Fibroblast of the conjunctiva (primary cell): ENCODE measurements around the gene KLHL40.

Experiments used
- DNase-seq: peaks from one replicate; pipeline ENCODE4 v3.0.0-alpha.2; 2010; ENCODE audit warnings: low read depth

Gene KLHL40

DNA sequence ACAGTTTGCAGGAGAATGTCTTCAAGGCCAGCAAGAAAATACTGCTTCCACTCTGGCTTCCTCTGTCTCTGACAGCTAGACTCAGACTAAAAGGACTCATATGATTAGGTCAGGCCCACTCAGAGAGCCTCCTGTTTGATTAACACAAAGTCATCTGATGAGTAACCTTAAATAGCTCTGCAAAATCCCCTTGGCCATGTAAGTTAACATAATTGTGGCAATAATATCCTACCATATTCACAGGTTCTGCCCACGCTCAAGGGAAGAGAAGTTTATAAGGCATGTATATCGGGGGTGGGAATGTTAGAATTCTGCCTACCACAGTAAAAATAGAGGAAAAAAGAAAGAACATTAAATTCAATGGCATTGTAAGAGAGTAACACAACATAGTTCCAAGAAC lies 37.9 kb downstream of the KLHL40 start:
- no peak for DNase-seq

DNA sequence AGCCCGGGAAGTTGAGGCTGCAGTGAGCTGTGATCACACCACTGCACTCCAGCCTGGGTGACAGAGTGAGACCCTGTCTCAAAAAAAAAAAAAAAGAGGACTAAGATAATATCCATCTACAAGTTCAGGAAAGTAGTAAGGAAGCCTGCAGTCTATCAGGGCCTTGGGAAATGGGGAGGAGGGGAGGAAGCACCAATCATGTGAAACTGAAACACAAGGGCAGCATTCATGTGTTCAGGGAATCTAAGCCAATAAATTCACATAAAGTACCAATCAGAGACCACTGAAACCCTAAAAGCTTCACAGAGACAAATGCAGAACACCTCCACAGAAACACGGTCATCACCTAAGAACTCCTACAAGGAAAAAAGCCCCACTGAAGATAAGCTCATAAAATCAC lies 40.1 kb downstream of the KLHL40 start:
- DNase-seq, result no peak

DNA sequence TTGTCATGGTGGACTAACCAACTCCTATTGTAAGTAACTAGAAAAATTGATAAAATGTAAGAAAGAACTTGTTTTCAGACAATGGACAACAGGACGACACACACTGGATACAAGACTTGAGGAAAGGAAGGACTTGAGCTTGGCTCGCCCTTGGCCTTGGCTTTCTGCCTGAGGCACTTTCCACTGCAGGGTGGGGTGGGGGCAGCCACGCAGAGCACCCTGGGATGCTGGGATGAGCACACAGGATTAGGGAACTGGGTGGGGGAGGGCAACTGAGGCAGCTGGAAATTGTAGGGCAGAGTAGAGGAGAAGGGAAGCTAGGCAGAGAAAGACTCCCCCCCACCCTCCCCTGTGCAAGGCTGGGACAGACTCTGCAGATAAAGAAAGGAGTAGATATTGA lies 42.7 kb downstream of the KLHL40 start:
- no peak for DNase-seq

- DNase-seq, result no peak
Observed at GRCh38 chr3:42728668-42729364, 43.5 kb downstream of the KLHL40 start.

DNA sequence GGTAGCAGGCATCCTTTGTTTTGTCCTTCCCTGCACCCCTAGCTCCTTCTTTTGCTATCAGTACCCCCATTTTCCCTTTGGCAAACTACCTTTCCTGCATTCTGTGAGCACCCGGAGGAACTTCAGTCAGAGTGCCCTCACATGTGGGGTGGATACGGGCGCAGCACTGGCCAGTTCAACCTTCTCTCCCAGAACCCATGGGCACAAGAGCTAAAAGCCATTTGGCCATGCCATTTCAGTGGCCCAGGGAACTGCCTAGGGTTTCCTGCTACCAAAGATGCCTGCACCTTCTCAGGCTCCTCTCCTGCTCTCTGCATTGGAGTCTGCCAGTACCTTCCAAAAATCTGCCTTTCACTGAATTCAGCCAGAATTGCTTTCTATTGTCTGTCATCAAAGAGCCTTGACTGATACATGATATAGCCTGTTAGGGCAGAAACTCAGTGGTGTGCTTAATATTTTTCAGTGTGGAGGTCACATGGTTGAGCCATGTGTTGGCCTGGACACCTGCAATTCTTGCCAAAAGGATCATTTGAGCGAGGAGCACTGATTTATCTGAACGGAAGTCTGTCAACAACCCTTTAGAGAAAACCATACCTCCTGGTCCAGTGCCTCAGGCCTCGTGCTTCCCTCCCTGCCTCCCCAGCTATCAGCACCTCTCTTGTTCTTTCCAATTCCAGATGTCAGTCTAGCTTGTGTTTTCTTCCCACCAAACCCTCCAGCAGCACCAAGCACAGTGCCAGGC lies 44.2 kb downstream of the KLHL40 start:
- no peak for DNase-seq

- no peak for DNase-seq
Observed at GRCh38 chr3:42730294-42730693, 45.0 kb downstream of the KLHL40 start.

DNA sequence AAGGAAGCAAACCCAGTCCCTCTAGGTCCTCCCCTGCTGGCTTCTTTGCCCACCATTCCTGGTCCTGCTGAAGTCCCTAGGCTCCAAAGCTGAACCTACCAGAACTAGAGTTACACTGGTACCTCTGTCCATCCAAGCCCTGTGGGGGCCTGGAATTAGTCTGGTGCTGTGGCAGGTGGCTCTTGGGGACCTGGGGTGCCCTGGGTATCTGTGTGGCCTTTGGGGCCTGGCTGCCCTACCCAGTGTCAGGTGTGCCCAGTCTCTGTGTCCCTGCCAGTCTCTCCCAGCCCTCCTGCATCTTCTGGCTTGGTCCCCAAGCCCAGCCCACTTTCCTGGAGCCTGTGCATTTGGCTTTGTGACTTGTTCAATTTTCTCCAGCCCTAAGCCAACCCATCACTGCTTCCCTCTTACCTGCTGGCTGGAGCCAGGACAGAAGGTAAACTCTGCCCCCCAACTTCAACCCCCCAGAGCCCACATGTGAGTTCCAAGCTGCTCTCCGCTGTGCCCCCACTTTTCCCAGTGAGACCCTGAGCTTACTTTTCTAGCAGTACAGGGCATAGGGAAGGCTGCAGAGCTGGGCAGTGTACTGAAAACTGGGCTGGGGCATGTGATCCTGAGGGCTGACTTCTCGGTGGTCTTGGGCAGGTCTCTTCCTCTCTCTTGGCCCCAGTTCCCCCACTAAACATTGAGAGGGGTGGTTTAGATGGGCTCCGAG lies 45.5 kb downstream of the KLHL40 start:
- DNase-seq, result no peak

DNA sequence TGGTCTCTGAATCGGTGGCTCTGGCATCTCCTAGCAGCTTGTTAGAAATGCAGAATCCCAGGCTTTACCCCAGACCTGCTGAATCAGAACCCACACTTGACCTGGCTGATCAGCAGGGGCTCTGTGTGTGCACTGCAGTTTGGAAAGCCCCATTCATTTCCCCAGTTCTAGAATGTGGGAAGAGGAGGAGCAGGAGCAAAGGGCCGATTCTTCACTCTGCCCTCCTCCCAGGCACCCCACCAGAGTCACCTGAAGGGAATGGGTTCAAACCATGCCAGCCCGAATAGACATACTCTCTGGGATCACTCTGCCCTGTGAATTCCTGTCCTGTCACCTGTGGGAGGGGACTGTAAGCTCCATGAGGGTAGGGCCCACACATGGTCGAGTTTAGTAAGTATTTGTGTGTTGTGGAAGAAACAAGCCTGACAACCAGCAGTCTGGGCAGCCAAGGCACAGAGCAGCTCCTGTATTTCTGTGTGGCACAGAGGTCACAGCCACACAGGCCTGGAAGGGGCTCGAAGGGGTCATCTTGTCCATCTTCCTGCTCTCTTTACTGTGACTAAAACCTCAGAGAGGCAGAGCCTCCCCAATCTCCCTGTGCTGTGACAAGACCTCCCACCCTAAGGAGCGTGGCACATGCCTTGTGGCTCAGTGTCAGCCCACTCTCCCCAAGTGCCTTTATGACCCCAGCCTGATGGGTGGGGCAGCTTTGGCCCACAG lies 46.3 kb downstream of the KLHL40 start:
- DNase-seq, result no peak

- DNase-seq, result no peak
Observed at GRCh38 chr3:42732196-42732828, 47.0 kb downstream of the KLHL40 start.

- no peak for DNase-seq
Observed at GRCh38 chr3:42732829-42733459, 47.6 kb downstream of the KLHL40 start.

- no peak for DNase-seq
Observed at GRCh38 chr3:42733501-42734262, 48.3 kb downstream of the KLHL40 start.

DNA sequence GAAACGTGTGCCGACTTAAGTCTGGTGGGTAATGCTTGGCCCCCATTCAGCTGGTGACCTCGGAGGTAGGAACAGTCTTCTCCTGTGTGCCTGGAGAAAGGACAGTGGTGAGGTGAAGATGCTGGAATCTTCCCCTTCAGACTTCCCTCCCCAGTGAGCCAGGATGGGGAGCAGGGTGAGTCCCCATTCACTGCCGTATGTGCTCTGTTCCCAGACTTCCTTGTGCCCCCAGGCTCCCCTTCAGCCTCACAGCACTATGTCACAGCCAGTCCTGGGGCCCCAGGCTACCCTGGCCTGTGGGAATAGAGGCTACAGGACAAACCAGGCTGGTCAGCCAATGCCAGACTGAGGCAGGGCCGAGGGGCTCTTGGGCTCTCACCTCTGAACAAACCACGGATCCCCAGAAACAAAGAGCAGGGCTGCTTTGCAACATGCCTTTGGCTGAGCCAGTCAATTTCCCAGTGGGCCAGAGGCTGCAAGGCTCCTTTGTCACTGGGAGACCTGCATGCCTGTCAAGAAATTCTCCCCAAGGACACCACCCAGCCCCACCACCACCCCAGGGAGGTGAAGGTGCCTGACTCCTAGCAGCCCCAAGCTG lies 49.0 kb downstream of the KLHL40 start:
- DNase-seq, result no peak

DNA sequence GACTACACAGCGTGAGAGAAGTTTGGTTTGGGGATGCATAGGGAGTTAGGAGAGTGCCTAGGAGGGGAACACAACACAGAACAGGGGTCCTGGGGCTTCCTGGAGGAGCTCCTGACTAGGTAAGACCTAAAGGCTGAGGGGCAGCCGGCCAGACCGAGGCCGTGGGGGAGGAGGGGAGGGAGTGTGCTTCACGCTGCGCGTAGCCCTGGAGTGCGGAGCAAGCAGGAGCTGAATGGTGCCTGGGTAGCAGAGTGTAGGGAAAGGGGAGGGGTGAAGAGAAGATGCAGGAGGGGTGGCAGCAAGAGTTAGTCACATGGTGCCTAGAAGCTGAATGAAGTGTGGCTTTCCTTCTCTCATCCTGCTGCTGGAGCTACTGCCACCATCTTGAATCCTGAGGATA lies 49.7 kb downstream of the KLHL40 start:
- no peak for DNase-seq

- no peak for DNase-seq
Observed at GRCh38 chr3:42735615-42736014, 50.3 kb downstream of the KLHL40 start.

DNA sequence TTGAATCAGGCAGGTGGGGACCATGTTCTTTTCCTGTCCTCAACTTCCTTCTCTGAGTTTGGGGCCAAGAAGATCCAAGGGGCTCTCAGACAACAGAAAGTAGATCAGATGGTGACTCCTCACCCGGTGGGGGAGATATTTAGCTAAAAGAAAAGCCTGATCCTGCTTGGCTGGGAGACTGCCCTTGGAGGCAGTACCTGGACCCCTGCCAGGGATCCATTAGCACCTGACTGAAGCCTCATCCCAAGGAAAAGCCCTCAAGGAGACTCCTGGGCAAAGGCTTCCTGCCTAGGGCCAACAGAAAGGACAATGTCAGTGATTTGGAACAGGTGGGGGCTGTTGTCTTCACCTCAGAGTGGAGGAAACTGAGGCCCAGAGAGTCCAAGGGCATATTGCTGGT lies 50.7 kb downstream of the KLHL40 start:
- DNase-seq, result no peak

DNA sequence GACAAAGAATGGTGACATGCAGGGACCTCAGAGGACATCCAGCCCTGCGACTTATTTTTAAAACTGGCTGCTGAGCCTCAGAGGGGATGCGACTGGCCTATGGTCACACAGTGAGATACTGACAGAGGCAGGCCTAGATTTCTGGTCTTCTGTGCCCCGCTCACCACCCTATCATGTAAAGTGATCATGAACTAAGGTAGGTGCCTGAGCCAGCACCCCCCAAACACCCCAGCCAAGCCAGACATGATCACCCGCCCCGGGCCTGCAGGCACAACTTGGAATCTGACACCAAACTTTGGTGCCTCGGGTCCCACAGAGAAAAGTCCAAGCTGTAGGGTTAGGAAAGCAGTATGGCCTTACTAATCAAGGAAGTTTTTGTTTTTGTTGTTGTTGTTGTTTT lies 51.2 kb downstream of the KLHL40 start:
- DNase-seq, result no peak

- no peak for DNase-seq
Observed at GRCh38 chr3:42739401-42740158, 54.2 kb downstream of the KLHL40 start.

DNA sequence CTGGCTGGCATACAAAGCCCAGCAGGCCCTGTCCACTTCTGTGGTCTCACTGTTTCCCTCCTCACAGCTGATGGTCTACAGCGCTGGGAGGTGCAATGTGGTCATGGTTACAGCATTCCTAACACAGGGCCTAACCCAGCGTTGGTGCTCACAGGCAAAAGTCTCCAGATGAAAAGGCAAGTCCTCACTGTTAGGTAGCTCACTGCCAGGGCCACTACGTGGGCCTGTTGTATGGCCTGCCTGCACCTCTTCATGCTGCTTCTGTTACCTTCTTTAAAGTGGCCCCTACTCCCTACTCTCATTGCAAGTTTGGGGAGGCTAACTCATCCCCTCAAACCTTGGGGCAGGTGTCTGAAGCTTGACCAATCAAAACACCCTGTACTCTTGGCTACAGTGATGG lies 56.5 kb downstream of the KLHL40 start:
- no peak for DNase-seq
